Posterior vena cava (tissue), 2 donors: ENCODE results near the gene CROT. TPM values are rescaled to one million over a fixed set of nuclear protein-coding genes. Genes with fewer than 3 reads are reported as not detected.

Experiments
- DNase-seq: peaks from one replicate; pipeline ENCODE4 v3.0.0-alpha.2; 2020; ENCODE audit warnings: low spot score
- intact Hi-C, 2 donors: fragments of 100-400 bp; cut with DNase I; formaldehyde crosslinking; loops; one replicate each; pipeline versions ENCODE4 v1.14.1 to v1.14.2; 2022 to 2023
- total RNA-seq, 2 donors: library from RNA; stranded (reverse); fragmentation: NEBNext Ultra II Directional; extraction: Animal tissue kit (Norgen Biotek cat#: 25700); gene quantifications; one replicate each; pipeline ENCODE4 v1.2.1, GENCODE V29; 2021
- donor health status: DM: yes; HTN: yes; CAD: no.
- donor health status: DM: yes; HTN: yes; CAD: no.

The CROT gene
- total RNA-seq, 2 donors from 2014 or later: 11.8 to 12.4 TPM

DNA sequence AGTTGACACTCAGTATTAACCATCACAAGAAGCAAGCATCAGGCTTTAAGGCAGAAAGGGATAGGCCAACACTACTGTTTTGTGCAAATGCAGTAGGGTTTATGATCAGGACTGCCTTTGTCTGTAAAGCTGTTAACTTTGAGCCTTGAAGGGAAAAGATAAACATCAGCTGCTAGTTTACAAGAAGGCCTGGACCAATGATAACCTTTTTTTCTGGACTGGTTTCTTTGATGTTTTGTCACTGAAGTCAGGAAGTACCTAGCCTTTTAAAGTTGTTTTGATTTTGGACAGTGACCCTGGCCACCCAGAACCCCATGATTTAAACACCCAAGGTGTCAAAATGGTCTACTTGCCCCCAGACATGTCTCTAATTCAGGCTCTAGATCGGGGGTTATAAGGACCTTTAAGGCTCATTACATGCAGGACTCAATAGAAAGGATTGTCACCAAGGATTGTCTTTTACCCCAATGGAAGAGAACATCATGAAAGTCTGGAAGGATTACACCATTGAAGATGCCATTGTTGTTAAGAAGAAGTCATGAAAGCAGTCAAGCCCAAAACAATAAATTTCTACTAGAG, 50.1 kb downstream of the CROT start:
- DNase-seq: no peak
- intact Hi-C loops: no loop called here

- intact Hi-C loops: no loop called here
These were observed 53.0 kb downstream of the CROT start for GRCh38 chr7:87398446-87398845.

DNA sequence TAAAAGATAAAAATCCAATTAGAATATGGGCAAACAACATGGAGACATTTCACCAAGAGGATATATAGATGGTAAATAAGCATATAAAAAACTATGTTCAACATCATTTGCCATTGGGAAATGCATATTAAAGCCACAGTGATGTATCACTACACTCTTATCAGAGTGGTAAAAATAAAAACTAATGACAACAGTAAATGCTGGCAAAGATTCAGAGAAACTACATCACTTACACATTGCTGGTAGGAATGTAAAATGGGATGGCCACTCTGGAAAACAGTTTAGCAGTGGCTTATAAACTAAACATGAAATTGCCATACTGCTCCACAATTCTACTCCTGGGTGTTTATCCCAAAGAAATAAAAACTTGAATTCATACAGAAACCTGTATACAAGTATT, 59.2 kb downstream of the CROT start:
- intact Hi-C loops: no loop called here
- DNase-seq: no peak

More at GRCh38 chr7:87398446-87398845, 53.0 kb downstream of the CROT start:
- DNase-seq: no peak

DNA sequence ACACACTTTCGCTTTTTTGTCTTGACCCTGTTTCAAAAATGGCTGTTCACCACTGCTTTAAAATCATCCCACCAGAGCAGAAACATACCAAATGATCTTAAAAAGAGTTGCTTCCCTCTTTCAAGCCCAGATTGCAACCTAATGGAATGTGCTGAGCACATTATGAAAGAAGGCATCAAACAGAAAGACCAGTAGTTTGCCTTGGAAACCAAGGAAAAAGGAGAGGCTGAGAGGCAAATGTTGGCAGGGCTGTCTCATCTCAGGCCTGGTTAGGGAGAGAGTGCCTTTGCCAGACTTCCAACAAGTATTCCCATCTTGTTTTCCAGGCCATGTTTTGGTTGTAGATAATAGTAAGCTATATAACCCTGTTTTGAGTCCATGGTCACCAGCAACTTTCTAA, 65.7 kb downstream of the CROT start:
- intact Hi-C loops: no loop called here
- no peak for DNase-seq

DNA sequence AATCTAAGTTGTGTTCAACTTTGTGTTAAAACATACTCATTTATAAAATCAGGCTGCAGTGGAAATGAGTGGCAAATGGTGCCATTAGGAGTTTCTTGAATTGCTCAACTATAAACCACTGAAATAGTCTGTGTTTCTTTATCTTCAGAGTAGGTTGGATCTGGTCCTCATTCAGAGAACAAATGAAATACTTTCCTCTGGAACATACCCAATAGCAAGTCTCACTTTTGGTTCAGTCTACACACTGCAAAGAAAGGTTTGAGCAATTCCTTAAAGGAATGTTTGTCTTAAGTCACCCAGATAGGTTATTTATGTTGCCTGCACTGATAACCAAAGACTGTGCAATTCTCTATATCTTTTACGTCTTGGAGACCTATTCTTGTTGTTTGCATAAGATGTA, 67.6 kb downstream of the CROT start:
- DNase-seq: no peak
- intact Hi-C loops: no loop called here

- DNase-seq: no peak
- intact Hi-C loops: no loop called here
These were observed 68.7 kb downstream of the CROT start for GRCh38 chr7:87413951-87414793.

DNA sequence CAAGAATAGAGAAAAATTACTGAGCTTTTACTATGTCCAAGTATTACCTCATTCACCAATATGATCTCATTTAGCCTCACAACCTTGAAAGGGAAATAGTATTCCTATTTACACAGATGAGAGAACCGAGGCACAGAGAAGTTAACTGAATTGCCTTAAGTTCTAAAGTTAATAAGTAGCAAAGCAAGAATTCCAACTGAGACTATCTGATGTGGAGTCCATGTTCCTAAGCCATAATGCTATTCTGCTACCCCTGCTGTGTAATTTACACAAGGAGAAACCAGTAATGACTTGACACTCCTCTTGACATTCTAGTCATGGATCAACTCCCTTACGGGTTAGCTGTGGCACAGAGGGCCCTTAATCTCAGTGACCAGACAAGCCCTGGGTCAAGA, 69.3 kb downstream of the CROT start:
- DNase-seq: no peak
- intact Hi-C loops: no loop called here

- no peak for DNase-seq
These were observed 71.5 kb downstream of the CROT start for GRCh38 chr7:87416682-87417587.

GRCh38 chr7:87420173-87420572, 74.7 kb downstream of the CROT start:
- intact Hi-C loops: no loop called here
- DNase-seq: no peak

More at GRCh38 chr7:87416682-87417587, 71.5 kb downstream of the CROT start:
- intact Hi-C loops: loop anchor here (2.0 kb wide), 1 partner anchor 104 kb away; no protein-coding TSS in a partner anchor

DNA sequence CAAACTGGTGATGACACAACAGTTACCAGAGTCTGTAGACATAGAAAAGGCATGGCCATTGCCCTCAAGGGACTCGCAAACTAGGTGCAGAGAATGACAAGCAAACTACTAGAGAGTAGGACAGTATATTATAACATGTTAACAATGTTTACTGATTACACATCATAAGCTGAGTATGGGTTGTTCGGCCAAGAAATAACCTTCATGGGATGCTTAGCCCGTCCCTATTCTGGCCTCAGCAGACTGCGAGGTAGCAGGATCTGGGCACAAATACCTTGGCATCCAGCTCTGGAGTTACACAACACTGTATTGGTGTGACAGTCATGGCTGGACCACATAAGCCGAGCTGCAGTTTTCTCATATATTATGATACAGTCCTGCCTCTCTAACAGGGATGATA, 78.6 kb downstream of the CROT start:
- DNase-seq: no peak
- intact Hi-C loops: no loop called here

- intact Hi-C loops: no loop called here
These were observed 80.7 kb downstream of the CROT start for GRCh38 chr7:87426160-87426559.

DNA sequence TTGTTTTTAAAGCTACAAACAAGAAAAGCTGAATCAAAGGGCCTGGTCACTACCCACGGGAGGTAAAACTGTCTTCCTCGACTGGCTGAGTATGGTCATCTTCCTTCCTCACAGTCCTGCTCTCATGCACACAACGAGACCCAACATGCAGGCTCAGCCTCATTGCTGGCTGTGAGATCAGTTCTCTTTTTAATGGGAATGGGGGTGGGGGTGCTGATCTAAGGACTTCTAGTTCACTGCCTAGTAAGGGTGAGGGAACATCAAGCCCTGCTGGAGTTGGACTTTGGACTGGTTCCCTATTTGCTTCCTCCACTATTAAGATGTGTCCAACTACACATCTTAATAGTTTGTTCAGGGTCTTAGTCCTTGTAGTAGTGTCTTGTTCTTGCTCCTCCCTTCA, 81.8 kb downstream of the CROT start:
- intact Hi-C loops: no loop called here
- DNase-seq: no peak

More at GRCh38 chr7:87426160-87426559, 80.7 kb downstream of the CROT start:
- DNase-seq: no peak

- no peak for DNase-seq
- intact Hi-C loops: no loop called here
These were observed 87.1 kb downstream of the CROT start for GRCh38 chr7:87432536-87432935.

GRCh38 chr7:87435546-87435945, 90.1 kb downstream of the CROT start:
- intact Hi-C loops: loop anchor here in 1 of 2 donors (1.0 kb wide), 1 partner anchor 23 kb away; no protein-coding TSS in a partner anchor
- DNase-seq: no peak

GRCh38 chr7:87445897-87446296, 100.4 kb downstream of the CROT start:
- intact Hi-C loops: no loop called here
- DNase-seq: no peak

DNA sequence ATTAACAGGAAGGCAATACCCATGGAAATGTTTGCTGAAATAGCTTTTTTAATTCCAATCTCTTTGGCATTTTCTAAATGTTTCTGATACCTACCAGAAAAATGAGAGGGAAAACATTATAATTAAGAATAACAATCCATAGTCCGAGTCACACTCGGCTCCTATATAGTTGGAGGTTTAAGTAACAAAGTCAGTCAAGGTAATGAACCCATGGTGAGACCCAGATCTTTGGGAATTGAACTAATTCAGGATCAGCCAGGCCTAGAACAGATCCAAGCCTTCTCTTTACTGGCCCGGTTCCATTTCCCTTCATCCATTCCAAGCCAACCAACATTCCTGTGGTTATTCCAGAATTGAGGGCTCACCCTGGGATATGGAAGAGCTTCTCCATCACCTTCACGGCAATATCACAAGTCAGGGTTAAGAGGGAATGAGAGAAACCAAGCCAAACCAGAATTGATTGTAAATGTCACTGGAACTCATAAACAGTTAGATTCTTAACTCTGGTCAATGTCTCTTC, 101.7 kb downstream of the CROT start:
- DNase-seq: no peak

GRCh38 chr7:87448388-87448787, 102.9 kb downstream of the CROT start:
- no peak for DNase-seq
- intact Hi-C loops: no loop called here

More for the DNA sequence above, 101.7 kb downstream of the CROT start:
- intact Hi-C loops: no loop called here
